NB4 (cell line): ENCODE data around the gene SLC16A9.
"Not testable (repeated sequence)": the region's sequence is repeated elsewhere in the genome, so short reads cannot be mapped to it uniquely, and the experiment has no call there.

Source experiments
- DNase-seq: peaks from one replicate; pipeline ENCODE4 v3.0.0; 2010; ENCODE audit warnings: low read depth
- H3K4me3 ChIP-seq: one replicate; pipeline ENCODE4 v1.5.1; 2011; ENCODE audit warnings: mild to moderate bottlenecking, low read depth, low read length, moderate library complexity
- CTCF ChIP-seq: IDR thresholded peaks from one replicate; pipeline ENCODE4 v1.5.1; 2012; ENCODE audit warnings: low read depth, low read length
- MAX ChIP-seq: IDR thresholded peaks from 2 replicates; pipeline ENCODE4 v1.6.1; 2011; ENCODE audit warnings: low read depth, low read length
- MYC ChIP-seq: IDR thresholded peaks from 2 replicates; pipeline ENCODE4 v1.6.1; 2011; ENCODE audit warnings: low read depth, low read length
- POLR2A ChIP-seq: IDR thresholded peaks from 2 replicates; pipeline ENCODE4 v1.6.1; 2011; ENCODE audit warnings: mild to moderate bottlenecking; ENCODE audit not compliant: insufficient read length; ENCODE audit errors: extremely low read depth

SLC16A9 gene

DNA sequence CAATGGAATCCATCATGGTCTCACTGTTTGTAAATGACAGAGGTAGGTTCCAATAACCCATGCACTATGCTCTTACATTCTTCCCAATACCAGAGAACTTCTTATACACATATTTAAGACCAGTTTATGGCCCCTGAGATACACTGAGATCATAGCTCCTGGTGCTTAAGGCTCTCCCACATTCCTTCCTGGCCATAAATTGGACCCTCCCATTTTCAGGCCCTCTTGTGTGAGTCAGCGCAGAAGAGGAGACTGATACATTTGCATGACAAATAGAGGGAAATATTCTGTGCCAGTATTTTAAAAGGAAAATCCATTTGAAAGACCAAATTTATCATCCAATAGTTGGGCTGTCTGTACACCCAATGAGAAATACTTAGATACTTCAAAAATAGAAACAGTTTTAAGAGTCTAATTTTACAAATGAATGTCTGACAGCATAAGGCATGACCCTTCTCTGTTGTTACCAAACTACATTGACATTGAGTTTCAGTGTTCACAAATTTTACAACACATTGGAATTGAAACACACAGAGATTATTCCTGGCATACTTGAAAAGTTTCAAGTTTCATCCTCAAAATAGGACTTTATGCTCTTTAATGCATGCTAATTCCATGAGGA is 35.3 kb downstream of the SLC16A9 start:
- no peak overlapping the region for H3K4me3 ChIP-seq
- no peak for DNase-seq
- TF ChIP-seq POLR2A (no peak), MYC (no peak), MAX (no peak), CTCF (no peak)

GRCh38 chr10:59672150-59672875 is 37.3 kb downstream of the SLC16A9 start:
- no peak overlapping the region for H3K4me3 ChIP-seq
- DNase-seq, result no peak
- TF ChIP-seq MYC, result no peak
- no peak for TF ChIP-seq CTCF
- no peak for TF ChIP-seq MAX
- no peak for TF ChIP-seq POLR2A

- no peak overlapping the region for H3K4me3 ChIP-seq
- DNase-seq, result no peak
- TF ChIP-seq MYC (no peak), MAX (no peak), CTCF (no peak), POLR2A (no peak)
Measured at GRCh38 chr10:59670269-59670668, 39.4 kb downstream of the SLC16A9 start.

DNA sequence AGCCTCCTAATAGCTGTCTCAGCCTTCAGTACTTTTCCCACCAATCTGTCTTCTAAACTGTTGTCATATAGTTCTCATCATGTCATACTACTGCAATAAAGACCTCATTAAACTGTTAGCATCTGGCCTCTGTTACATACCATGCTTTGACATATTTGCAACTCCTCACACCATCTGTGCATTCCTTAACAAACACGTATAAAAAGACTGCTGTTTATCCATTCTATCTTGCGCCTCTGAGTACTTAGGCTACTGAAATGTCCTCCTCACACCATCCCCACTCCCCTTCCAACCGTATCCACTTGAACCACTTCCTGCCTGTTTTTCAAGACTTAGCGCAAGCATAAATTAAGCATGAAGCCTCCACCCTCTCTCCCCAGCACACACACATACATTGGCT is 41.6 kb downstream of the SLC16A9 start:
- H3K4me3 ChIP-seq, result no peak overlapping the region
- TF ChIP-seq MAX (no peak), CTCF (no peak)
- DNase-seq, result no peak

GRCh38 chr10:59666310-59666709 is 43.3 kb downstream of the SLC16A9 start:
- DNase-seq, result no peak
- TF ChIP-seq POLR2A, result no peak
- TF ChIP-seq MAX, result no peak
- TF ChIP-seq MYC, result no peak
- TF ChIP-seq CTCF, result no peak
- no peak overlapping the region for H3K4me3 ChIP-seq

DNA sequence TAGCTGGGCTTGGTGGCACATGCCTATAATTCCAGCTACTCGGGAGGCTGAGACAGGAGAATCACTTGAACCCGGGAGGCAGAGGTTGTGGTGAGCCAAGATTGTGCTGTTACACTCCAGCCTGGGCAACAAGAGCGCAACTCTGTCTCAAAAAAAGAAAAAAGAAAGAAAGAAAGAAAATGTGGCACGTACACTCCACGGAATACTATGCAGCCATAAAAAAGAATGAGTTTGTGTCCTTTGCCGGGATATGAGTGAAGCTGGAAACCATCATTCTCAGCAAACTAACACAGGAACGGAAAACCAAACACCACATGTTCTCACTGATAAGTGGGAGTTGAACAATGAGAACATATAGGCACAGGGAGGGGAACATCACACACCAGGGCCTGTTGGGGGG is 46.4 kb downstream of the SLC16A9 start:
- DNase-seq, H3K4me3 ChIP-seq: not testable (repeated sequence)
